Spleen (tissue), 7 donors: ENCODE data around the gene TXNDC2.

ENCODE experiments used
- CTCF ChIP-seq, 11 experiments: fragments of 200-600 bp in 7 of 11; fragments of 450-650 bp in 4 of 11; sonication (generic) in 4 of 11; IDR thresholded peaks in 8 of 11; conservative IDR thresholded peaks in 3 of 11; 1 replicate in 7 of 11; 2 replicates in 4 of 11; pipeline versions ENCODE4 v1.4.0 to v1.8.0; 2016 to 2021; ENCODE audit warnings: antibody characterized with exemption in 11 of 11, inconsistent platforms in 4 of 11, mild to moderate bottlenecking in 1 of 11
- POLR2A ChIP-seq, 3 donors: fragments of 450-650 bp; IDR thresholded peaks; one replicate each; pipeline ENCODE4 v1.5.1; 2017; ENCODE audit warnings: antibody characterized with exemption in 3 of 3, mild to moderate bottlenecking in 1 of 3
- POLR2AphosphoS5 ChIP-seq, 3 donors: sonication (generic); formaldehyde crosslinking; IDR thresholded peaks; one replicate each; pipeline ENCODE4 v1.5.1; 2017; ENCODE audit warnings: antibody characterized with exemption in 3 of 3
- donor health status: DM: no; HTN: no; CAD: no; lungs with moderate emphysema.
- donor health status: DM: no; HTN: no; CAD: no.
- donor health status: DM: no; HTN: no; CAD: no.

GRCh38 chr18:9838144-9838877, 47.5 kb upstream of the TXNDC2 start:
- TF ChIP-seq CTCF (IDR thresholded peaks at IDR 0.05 in 8 of 11, conservative IDR thresholded peaks at IDR 0.05 in 3 of 11) (no peak), POLR2A (IDR thresholded peaks at IDR 0.05) (no peak), POLR2AphosphoS5 (IDR thresholded peaks at IDR 0.05) (no peak)
